Tibial nerve (tissue), 3 donors: Measurements from ENCODE around the gene SPDYE18.
"Not testable (repeated sequence)": the region's sequence is repeated elsewhere in the genome, so short reads cannot be mapped to it uniquely, and the experiment has no call there.

Source experiments
- POLR2A ChIP-seq, 2 donors: fragments of 450-650 bp; IDR thresholded peaks; one replicate each; pipeline ENCODE4 v1.6.1; 2017; ENCODE audit warnings: antibody characterized with exemption in 2 of 2, mild to moderate bottlenecking in 2 of 2, moderate library complexity in 2 of 2
- TF ChIP-seq, protein P1 (sequence below), 5 experiments: fragments of 200-600 bp in 3 of 5; fragments of 450-650 bp in 2 of 5; sonication (generic) in 3 of 5; IDR thresholded peaks; one replicate each; pipeline ENCODE4 v1.5.1; 2016 to 2019; ENCODE audit warnings: antibody characterized with exemption in 5 of 5, mild to moderate bottlenecking in 3 of 5, moderate library complexity in 2 of 5

DNA sequence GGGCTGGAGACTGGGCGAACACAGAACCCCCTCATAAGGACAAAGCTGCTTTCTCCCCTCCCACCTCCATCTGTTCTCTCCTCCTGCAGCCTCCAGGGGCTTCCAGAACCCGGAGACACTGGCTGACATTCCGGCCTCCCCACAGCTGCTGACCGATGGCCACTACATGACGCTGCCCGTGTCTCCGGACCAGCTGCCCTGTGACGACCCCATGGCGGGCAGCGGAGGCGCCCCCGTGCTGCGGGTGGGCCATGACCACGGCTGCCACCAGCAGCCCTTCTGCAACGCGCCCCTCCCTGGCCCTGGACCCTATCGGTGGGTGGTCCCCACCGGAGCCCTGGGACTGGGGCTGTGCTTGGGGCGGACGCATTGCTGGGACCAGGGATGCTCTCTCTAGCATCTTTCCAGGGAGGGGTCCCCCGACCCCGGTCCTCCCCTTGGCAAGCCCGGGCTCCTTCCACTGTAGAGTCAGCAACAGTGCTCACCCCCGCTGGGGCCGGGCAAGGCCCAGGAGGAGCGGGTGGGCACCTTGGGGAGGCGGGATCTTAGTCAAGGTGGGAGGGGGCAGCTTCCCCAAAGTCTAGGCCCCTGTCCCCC, 56.8 kb downstream of the SPDYE18 start:
- TF ChIP-seq, protein P1, sequence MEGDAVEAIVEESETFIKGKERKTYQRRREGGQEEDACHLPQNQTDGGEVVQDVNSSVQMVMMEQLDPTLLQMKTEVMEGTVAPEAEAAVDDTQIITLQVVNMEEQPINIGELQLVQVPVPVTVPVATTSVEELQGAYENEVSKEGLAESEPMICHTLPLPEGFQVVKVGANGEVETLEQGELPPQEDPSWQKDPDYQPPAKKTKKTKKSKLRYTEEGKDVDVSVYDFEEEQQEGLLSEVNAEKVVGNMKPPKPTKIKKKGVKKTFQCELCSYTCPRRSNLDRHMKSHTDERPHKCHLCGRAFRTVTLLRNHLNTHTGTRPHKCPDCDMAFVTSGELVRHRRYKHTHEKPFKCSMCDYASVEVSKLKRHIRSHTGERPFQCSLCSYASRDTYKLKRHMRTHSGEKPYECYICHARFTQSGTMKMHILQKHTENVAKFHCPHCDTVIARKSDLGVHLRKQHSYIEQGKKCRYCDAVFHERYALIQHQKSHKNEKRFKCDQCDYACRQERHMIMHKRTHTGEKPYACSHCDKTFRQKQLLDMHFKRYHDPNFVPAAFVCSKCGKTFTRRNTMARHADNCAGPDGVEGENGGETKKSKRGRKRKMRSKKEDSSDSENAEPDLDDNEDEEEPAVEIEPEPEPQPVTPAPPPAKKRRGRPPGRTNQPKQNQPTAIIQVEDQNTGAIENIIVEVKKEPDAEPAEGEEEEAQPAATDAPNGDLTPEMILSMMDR (IDR thresholded peaks at IDR 0.05): not testable (repeated sequence)
- TF ChIP-seq POLR2A (IDR thresholded peaks at IDR 0.05): not testable (repeated sequence)
